Activated T-cell treated with anti-CD3 and anti-CD28 coated beads, Interleukin-2, amount 50 U/mL, for 72 hours (primary cell): ENCODE data around the gene MX2. TPM values are rescaled to one million over a fixed set of nuclear protein-coding genes. Genes with fewer than 3 reads are reported as not detected.
A peak's percentile ranks its signal among the peaks of the same experiment; 100 is the strongest.
"Not testable (repeated sequence)": the region's sequence is repeated elsewhere in the genome, so short reads cannot be mapped to it uniquely, and the experiment has no call there.

Experiments
- ATAC-seq, 2 donors: fragments of 150-1000 bp; cut with Tn5 transposase; replicated peaks in 1 of 2; 2 replicates each; pipeline ENCODE4 v1.10.0; 2021; ENCODE audit warnings: moderate library complexity in 2 of 2, mild to moderate bottlenecking in 1 of 2
- DNase-seq, 2 donors: peaks; one replicate each; pipeline ENCODE4 v3.0.0; 2021 to 2022; ENCODE audit warnings: mixed read lengths in 1 of 2
- H3K27ac Mint-ChIP-seq: one replicate; pipeline ENCODE4 v1.8.0; 2022; ENCODE audit warnings: mild to moderate bottlenecking, moderate library complexity, mixed read lengths
- H3K27me3 Mint-ChIP-seq: one replicate; pipeline ENCODE4 v1.8.0; 2022; ENCODE audit warnings: low read depth, mixed read lengths
- H3K36me3 Mint-ChIP-seq, 2 donors: one replicate each; pipeline ENCODE4 v1.8.0; 2022; ENCODE audit warnings: mixed read lengths in 2 of 2, mild to moderate bottlenecking in 1 of 2; ENCODE audit not compliant: insufficient read depth in 2 of 2
- H3K4me1 Mint-ChIP-seq: one replicate; pipeline ENCODE4 v1.8.0; 2022; ENCODE audit warnings: low read depth, mixed read lengths
- H3K4me3 Mint-ChIP-seq, 2 donors: one replicate each; pipeline ENCODE4 v1.8.0; 2022; ENCODE audit warnings: mild to moderate bottlenecking in 2 of 2, mixed read lengths in 2 of 2, moderate library complexity in 2 of 2
- H3K9me3 Mint-ChIP-seq, 2 donors: one replicate each; pipeline ENCODE4 v1.8.0; 2022; ENCODE audit warnings: mixed read lengths in 2 of 2
- total RNA-seq, 2 donors: library from RNA; stranded (reverse); gene quantifications; one replicate each; pipeline ENCODE4 v1.2.3, GENCODE V29; 2022

Gene MX2
- total RNA-seq, 2 donors from 2014 or later, result 30.1 to 47.9 TPM

DNA sequence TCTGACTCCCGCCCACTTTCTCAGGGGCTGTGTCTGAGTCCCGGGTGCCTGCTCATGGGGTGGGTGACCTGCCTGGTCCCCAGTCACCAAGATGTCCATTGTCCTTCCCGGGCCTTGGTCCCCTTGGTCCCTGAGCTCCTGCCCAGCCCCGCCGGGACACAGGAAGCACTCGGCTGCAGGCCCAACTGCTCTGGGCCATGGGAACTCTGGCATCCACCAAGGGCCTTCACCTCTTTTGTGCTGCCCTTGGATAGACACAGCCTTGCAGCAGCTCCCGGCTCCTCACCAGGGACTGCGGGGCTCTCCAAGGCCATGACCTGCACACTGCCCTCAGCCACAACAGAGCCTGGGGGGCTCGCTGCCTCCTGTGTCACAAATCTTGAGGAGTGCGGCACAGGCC, 42.1 kb downstream of the MX2 start:
- H3K4me1 Mint-ChIP-seq, result no peaks in the 10 kb centered on the region
- ATAC-seq (no peak), DNase-seq (no peak)
- H3K27me3 Mint-ChIP-seq, result no peaks in the 10 kb centered on the region
- peaks cover 7 to 13% of the 10 kb centered on the region in 2 donors for H3K36me3 Mint-ChIP-seq
- H3K9me3 Mint-ChIP-seq, result no peaks in the 10 kb centered on the region
- H3K4me3 Mint-ChIP-seq, result no peak overlapping the region
- no peak overlapping the region for H3K27ac Mint-ChIP-seq

DNA sequence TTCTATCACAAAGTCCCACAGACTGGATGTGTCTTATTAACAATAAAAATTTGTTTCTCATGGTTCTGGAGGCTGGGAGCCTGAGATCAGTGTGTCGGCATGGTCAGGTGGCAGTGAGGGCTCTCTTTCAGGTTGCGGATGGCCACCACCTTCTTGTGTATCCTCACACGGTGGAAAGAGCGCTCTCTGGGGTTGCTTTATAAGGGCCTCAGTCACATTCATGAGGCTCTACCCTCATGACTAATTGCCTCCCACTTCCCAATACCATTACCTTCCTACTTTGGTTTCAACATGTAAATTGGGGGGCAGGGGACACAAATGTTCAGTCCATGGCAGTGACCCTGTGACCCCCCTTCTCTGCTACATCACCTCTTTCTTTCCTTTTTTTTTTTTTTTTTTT, 43.5 kb downstream of the MX2 start:
- Mint-ChIP-seq H3K4me3 (no peak overlapping the region), H3K36me3 (peaks cover 12 to 13% of the 10 kb centered on the region in 2 donors), H3K9me3 (no peaks in the 10 kb centered on the region), H3K27ac (no peak overlapping the region), H3K27me3 (no peaks in the 10 kb centered on the region), H3K4me1 (no peaks in the 10 kb centered on the region)
- ATAC-seq (no peak), DNase-seq (no peak)

GRCh38 chr21:41406340-41406739, 44.5 kb downstream of the MX2 start:
- DNase-seq (no peak), ATAC-seq (no peak)
- H3K27ac Mint-ChIP-seq, result no peak overlapping the region
- H3K27me3 Mint-ChIP-seq, result no peaks in the 10 kb centered on the region
- H3K9me3 Mint-ChIP-seq, result peaks cover 0 to 2% of the 10 kb centered on the region in 2 donors
- no peak overlapping the region for H3K4me3 Mint-ChIP-seq
- H3K36me3 Mint-ChIP-seq, result peaks cover 11 to 13% of the 10 kb centered on the region in 2 donors
- H3K4me1 Mint-ChIP-seq, result no peaks in the 10 kb centered on the region

DNA sequence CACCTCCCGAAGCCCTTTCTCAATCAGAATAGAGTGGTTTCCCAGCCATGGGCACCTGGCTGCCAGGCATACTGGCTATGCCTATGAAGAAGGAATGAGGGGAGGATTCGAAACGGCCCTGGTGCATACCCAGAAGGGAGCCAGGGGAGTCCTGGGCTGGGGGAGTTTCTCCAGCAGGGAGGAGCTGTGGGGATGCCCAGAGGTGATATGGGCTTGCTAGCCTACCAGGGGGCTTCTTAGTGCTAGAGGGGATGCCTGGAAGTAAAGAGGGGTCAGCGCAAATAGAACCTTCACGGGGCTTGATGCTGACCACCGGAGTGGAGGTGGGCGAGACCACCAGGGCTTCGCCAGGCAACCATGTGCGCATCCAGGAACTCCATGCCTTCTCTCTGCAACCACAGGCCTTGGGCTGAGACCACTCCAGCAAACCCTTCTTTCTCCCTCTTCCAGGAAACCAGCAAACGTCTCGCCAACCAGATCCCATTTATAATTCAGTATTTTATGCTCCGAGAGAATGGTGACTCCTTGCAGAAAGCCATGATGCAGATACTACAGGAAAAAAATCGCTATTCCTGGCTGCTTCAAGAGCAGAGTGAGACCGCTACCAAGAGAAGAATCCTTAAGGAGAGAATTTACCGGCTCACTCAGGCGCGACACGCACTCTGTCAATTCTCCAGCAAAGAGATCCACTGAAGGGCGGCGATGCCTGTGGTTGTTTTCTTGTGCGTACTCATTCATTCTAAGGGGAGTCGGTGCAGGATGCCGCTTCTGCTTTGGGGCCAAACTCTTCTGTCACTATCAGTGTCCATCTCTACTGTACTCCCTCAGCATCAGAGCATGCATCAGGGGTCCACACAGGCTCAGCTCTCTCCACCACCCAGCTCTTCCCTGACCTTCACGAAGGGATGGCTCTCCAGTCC, 46.0 kb downstream of the MX2 start:
- peaks cover 11 to 17% of the 10 kb centered on the region in 2 donors for H3K36me3 Mint-ChIP-seq
- peaks cover 2 to 5% of the 10 kb centered on the region in 2 donors for H3K9me3 Mint-ChIP-seq
- ATAC-seq (no peak), DNase-seq (no peak)
- H3K27ac Mint-ChIP-seq, result no peak overlapping the region
- no peak overlapping the region for H3K4me3 Mint-ChIP-seq
- no peaks in the 10 kb centered on the region for H3K27me3 Mint-ChIP-seq
- H3K4me1 Mint-ChIP-seq, result no peaks in the 10 kb centered on the region

DNA sequence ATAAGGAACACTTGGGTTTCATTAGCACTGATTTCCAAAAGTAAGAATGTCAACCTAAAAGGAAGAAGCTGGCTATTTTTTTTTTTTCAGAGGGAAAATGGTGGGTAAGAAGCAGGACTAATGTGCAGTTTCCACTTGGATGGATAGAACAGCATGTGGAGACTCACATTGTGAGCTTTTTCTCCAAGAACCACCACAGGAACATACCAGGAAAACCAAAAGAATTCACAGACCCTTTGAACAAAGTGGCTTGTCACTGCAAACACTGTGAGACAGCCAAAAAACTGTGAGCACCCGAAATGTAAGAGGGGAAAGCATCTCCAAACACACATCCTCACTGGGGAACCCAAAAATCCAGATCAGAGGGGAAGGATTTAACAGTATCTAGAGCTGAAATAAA, 48.5 kb downstream of the MX2 start:
- no peak for ATAC-seq
- no peak overlapping the region for H3K27ac Mint-ChIP-seq
- peaks cover 6 to 7% of the 10 kb centered on the region in 2 donors for H3K9me3 Mint-ChIP-seq
- H3K27me3 Mint-ChIP-seq, result no peaks in the 10 kb centered on the region
- H3K36me3 Mint-ChIP-seq, result peaks cover 12 to 17% of the 10 kb centered on the region in 2 donors
- DNase-seq, result no peak
- H3K4me1 Mint-ChIP-seq, result no peaks in the 10 kb centered on the region
- no peak overlapping the region for H3K4me3 Mint-ChIP-seq

DNA sequence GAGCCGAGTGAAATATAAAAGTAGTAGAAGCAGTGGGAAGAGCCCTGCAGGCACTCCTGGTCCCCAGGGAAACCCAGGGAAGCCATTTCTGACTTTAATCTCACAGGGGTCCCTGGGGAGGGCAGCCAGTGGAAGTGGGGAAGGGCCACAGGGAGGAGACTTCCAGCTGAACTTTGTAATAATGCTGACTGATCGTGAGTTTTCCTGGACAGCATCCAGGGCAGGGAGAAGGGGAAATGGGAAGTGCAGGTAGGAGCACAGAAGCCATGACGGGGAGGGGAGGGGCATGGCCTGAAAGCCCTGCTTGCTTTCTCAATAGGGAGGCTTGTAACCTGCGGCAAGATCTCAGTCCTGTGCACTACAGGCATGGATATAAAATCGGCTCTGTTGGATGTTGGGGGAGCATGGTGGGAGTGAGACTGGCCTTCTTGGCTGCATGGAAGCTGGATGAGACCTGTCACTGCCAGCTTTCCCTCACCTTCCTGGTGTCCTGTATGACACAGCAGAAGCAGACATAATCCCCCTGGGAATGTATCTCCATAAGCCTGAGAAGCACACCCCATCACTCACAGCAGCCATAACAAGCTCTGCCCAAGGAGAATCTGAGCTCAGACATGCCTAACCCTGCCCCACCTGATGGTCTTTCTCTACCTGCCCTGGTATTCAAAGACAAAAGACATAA, 49.1 kb downstream of the MX2 start:
- no peak overlapping the region for H3K27ac Mint-ChIP-seq
- H3K4me1 Mint-ChIP-seq, result no peaks in the 10 kb centered on the region
- no peaks in the 10 kb centered on the region for H3K27me3 Mint-ChIP-seq
- H3K36me3 Mint-ChIP-seq, result peaks cover 12 to 17% of the 10 kb centered on the region in 2 donors
- ATAC-seq, result no peak
- peaks cover 7 to 8% of the 10 kb centered on the region in 2 donors for H3K9me3 Mint-ChIP-seq
- no peak overlapping the region for H3K4me3 Mint-ChIP-seq
- no peak for DNase-seq

DNA sequence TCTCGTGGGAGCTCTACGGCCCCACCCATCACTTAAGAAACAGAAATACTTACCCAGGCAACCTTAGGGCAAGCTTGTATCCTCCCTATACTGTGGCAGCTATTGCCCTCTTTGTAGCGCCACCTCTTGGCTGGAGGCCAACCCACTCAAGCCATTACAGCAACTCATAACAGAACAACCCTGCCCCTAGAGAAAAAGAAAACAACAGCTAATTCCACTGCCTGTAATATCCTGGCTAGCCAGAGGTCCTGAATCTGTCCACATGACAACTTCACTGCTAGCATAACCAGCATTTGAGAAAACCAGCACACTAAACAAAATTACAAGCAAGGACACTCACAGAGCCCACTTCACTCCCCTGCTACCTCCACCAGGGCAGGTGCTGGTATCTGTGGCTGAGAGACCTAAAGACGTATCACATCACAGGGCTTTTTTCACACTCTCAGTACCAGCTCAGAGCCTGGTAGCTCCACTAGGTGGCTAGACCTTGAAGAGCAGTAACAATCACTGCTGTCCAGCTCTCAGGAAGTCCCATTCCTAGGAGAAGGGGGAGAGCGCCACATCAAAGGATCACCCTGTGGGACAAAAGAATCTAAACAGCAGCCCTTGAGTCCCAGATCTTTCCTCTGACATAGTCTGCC, 49.7 kb downstream of the MX2 start:
- ATAC-seq, result peak; percentile 31 to 50
- Mint-ChIP-seq H3K27me3 (no peaks in the 10 kb centered on the region), H3K4me1 (no peaks in the 10 kb centered on the region), H3K36me3 (peaks cover 10 to 17% of the 10 kb centered on the region in 2 donors), H3K27ac (no peak overlapping the region), H3K9me3 (peaks cover 9% of the 10 kb centered on the region in 2 donors), H3K4me3 (no peak overlapping the region)
- DNase-seq, result peak in 1 of 2 donors; percentile 30

GRCh38 chr21:41417505-41417904, 55.7 kb downstream of the MX2 start:
- H3K27me3 Mint-ChIP-seq, H3K36me3 Mint-ChIP-seq, H3K4me3 Mint-ChIP-seq, H3K9me3 Mint-ChIP-seq, ATAC-seq, DNase-seq: not testable (repeated sequence)
- Mint-ChIP-seq H3K27ac (peak overlapping the region; percentile 39), H3K4me1 (peaks cover 14% of the 10 kb centered on the region)

- Mint-ChIP-seq H3K4me3 (no peak overlapping the region), H3K27ac (no peak overlapping the region), H3K4me1 (peaks cover 22% of the 10 kb centered on the region), H3K36me3 (peaks cover 0 to 1% of the 10 kb centered on the region in 2 donors), H3K9me3 (peaks cover 4 to 7% of the 10 kb centered on the region in 2 donors), H3K27me3 (no peaks in the 10 kb centered on the region)
- DNase-seq (no peak), ATAC-seq (no peak)
Observed at GRCh38 chr21:41418393-41418792, 56.6 kb downstream of the MX2 start.

- H3K9me3 Mint-ChIP-seq, result peaks cover 3 to 4% of the 10 kb centered on the region in 2 donors
- ATAC-seq (no peak), DNase-seq (no peak)
- no peak overlapping the region for H3K27ac Mint-ChIP-seq
- peaks cover 24% of the 10 kb centered on the region for H3K4me1 Mint-ChIP-seq
- no peaks in the 10 kb centered on the region for H3K36me3 Mint-ChIP-seq
- peak overlapping the region; percentile 78 to 86 for H3K4me3 Mint-ChIP-seq
- H3K27me3 Mint-ChIP-seq, result no peaks in the 10 kb centered on the region
Observed at GRCh38 chr21:41418956-41419680, 57.3 kb downstream of the MX2 start.

DNA sequence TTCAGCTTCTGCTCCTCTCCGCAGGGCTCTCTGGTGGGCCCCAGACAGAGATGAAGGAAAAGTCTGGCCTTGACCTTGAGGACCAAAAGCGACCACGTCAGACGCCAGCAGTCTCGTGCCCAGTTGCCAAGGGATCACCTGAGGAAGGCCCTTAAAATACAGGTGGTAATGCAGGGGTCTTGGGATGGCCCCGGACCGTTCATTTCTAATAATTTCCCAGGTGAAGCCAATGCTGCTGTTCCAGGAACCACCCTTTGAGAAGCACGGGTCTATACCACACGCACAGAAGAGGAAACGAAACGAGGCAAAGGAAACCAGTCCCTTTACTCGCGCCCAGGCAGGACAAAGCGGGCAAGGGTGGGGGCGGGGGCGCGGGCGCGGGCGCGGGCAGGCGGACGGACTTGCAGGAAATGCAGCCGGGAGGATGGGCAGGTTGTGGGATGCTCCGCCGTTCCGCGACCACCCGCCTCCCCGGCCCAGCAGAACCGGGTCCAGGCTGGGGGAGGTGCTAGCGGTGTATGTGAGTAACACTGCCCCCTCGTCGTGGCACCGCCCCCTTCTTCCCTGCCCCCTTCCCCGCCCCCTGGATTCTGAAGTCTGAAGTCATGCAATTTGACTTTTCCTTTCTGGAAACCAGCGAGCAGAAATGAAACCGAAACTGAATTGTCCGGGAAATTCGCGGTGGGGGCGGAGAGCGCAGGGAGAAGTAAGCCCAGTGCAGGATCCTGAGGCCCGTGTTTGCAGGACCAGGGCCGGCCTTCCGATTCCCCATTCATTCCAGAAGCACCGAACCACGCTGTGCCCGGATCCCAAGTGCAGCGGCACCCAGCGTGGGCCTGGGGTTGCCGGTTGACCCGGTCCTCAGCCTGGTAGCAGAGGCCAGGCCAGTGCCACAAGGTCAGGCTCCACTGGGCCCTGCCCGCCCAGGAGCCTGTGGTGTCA, 58.4 kb downstream of the MX2 start:
- Mint-ChIP-seq H3K4me3 (peak overlapping the region; percentile 78 to 86), H3K36me3 (no peaks in the 10 kb centered on the region), H3K27ac (peak overlapping the region; percentile 71), H3K27me3 (no peaks in the 10 kb centered on the region), H3K4me1 (peaks cover 28% of the 10 kb centered on the region), H3K9me3 (peaks cover 2 to 3% of the 10 kb centered on the region in 2 donors)
- DNase-seq (peak; percentile 37 to 40), ATAC-seq (peak; percentile 75 to 82)

GRCh38 chr21:41420998-41421397, 59.2 kb downstream of the MX2 start:
- DNase-seq, H3K36me3 Mint-ChIP-seq, H3K27ac Mint-ChIP-seq, ATAC-seq, H3K9me3 Mint-ChIP-seq, H3K27me3 Mint-ChIP-seq: not testable (repeated sequence)
- Mint-ChIP-seq H3K4me3 (peak overlapping the region; percentile 78 to 86), H3K4me1 (peaks cover 33% of the 10 kb centered on the region)
